ENCODE results near the gene YRDC. TPM values are rescaled to one million over a fixed set of nuclear protein-coding genes. Genes with fewer than 3 reads are reported as not detected.

The YRDC gene
- total and polyA plus RNA-seq, 2 donors (not counting 3 experiments of a cell fraction or from before 2014, with no cell fraction given): 19.2 to 20.5 TPM

GRCh38 chr1:37782491-37782890, 25.5 kb downstream of the YRDC start:
- POLR2A ChIA-PET: no interaction called here
- DNase-seq (ENCODE audit: low read depth, low spot score) (no peak), FAIRE-seq (no peak)
- H3K9me1 ChIP-seq (replicated peaks; ENCODE audit: control insufficient read depth, extremely low read depth, insufficient read depth, low read length): no peaks in the 10 kb centered on the region
- H2AFZ ChIP-seq (ENCODE audit: low read depth, low read length): no peak overlapping the region
- no peak for TF ChIP-seq POLR2AphosphoS5 (IDR thresholded peaks at IDR 0.05; ENCODE audit: insufficient read depth, low read depth, low read length)
- BruUV-seq (replicated peaks): no TSS peak
- no peaks in the 10 kb centered on the region for H4K20me1 ChIP-seq (replicated peaks; ENCODE audit: control insufficient read depth, extremely low read depth, insufficient read depth, low read length)
- no peaks in the 10 kb centered on the region for H3K79me2 ChIP-seq (ENCODE audit: control insufficient read depth, insufficient read depth, low read length)
- H3K4me3 ChIP-seq (replicated peaks in 1 of 3; ENCODE audit: insufficient read depth in 1 of 3, low read depth in 1 of 3, low read length in 3 of 3): no peak overlapping the region
- no peaks in the 10 kb centered on the region for H3K9me3 ChIP-seq (replicated peaks; ENCODE audit: control insufficient read depth, insufficient read depth, low read length)
- H3K4me1 ChIP-seq (ENCODE audit: control insufficient read depth, extremely low read depth, insufficient read depth, low read length): no peaks in the 10 kb centered on the region
- CTCF ChIA-PET: no interaction called here
- H3K9ac ChIP-seq (replicated peaks; ENCODE audit: extremely low read depth, insufficient read depth, low read length): no peak overlapping the region
- no peak overlapping the region for H3K4me2 ChIP-seq (ENCODE audit: insufficient read depth, low read length)
- H3K36me3 ChIP-seq (ENCODE audit: control insufficient read depth in 2 of 2, extremely low read depth in 1 of 2, insufficient read depth in 2 of 2, low read length in 2 of 2): no peaks in the 10 kb centered on the region
- dilution Hi-C loops (cut with MboI; ENCODE audit: extremely low pct_ligation_motif_present, low sequenced_read_pairs): no loop called here
- intact Hi-C loops (cut with micrococcal nuclease): no loop called here
- peaks cover 0 to 2% of the 10 kb centered on the region in 2 experiments for H3K27me3 ChIP-seq (ENCODE audit: control insufficient read depth in 2 of 2, insufficient read depth in 2 of 2, low read length in 2 of 2)
- no peak overlapping the region for H3K27ac ChIP-seq (ENCODE audit: insufficient read depth, low read depth, low read length)

DNA sequence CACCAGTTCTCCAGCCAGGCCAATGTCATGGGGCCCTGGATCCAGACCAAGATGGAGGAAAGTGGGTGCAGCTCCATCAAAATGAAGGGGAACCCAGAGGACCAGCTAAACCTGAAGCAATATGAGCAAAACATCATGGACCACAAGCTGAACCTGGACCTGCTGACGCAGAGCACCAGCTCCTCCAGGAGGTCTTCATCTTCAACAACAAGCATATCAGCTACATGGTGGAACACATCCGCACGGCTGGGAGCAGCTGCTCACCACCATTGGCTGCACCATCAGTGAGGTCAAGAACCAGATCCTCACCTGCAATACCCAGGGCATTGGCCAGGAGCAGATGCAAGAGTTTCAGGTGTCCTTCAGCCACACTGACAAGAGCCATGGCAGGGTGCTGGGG, 29.4 kb downstream of the YRDC start:
- CTCF ChIA-PET: no interaction called here
- no TSS peak for BruUV-seq (replicated peaks)

More for the DNA sequence above, 29.4 kb downstream of the YRDC start:
- POLR2A ChIA-PET: no interaction called here
- DNase-seq (ENCODE audit: low read depth, low spot score) (no peak), FAIRE-seq (no peak)
- H3K4me2 ChIP-seq (ENCODE audit: insufficient read depth, low read length): no peak overlapping the region
- no peaks in the 10 kb centered on the region for H3K9me3 ChIP-seq (replicated peaks; ENCODE audit: control insufficient read depth, insufficient read depth, low read length)
- H4K20me1 ChIP-seq (replicated peaks; ENCODE audit: control insufficient read depth, extremely low read depth, insufficient read depth, low read length): no peaks in the 10 kb centered on the region
- no peaks in the 10 kb centered on the region for H3K9me1 ChIP-seq (replicated peaks; ENCODE audit: control insufficient read depth, extremely low read depth, insufficient read depth, low read length)
- H3K79me2 ChIP-seq (ENCODE audit: control insufficient read depth, insufficient read depth, low read length): no peaks in the 10 kb centered on the region
- intact Hi-C loops (cut with micrococcal nuclease): no loop called here
- H3K4me1 ChIP-seq (ENCODE audit: control insufficient read depth, extremely low read depth, insufficient read depth, low read length): no peaks in the 10 kb centered on the region
- dilution Hi-C loops (cut with MboI; ENCODE audit: extremely low pct_ligation_motif_present, low sequenced_read_pairs): no loop called here
- no peaks in the 10 kb centered on the region for H3K36me3 ChIP-seq (ENCODE audit: control insufficient read depth in 2 of 2, extremely low read depth in 1 of 2, insufficient read depth in 2 of 2, low read length in 2 of 2)
- no peak overlapping the region for H3K27ac ChIP-seq (ENCODE audit: insufficient read depth, low read depth, low read length)
- no peak overlapping the region for H2AFZ ChIP-seq (ENCODE audit: low read depth, low read length)
- TF ChIP-seq, protein P1, sequence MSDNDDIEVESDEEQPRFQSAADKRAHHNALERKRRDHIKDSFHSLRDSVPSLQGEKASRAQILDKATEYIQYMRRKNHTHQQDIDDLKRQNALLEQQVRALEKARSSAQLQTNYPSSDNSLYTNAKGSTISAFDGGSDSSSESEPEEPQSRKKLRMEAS (IDR thresholded peaks at IDR 0.05; ENCODE audit: insufficient read depth, insufficient read length): no peak
- TF ChIP-seq JUN (IDR thresholded peaks at IDR 0.05; ENCODE audit: borderline replicate concordance, insufficient read depth, insufficient read length, low read depth): no peak
- no peak for TF ChIP-seq FOS (IDR thresholded peaks at IDR 0.05; ENCODE audit: borderline replicate concordance, insufficient read depth, low read length)
- TF ChIP-seq EZH2 (IDR thresholded peaks at IDR 0.05; ENCODE audit: borderline replicate concordance, low read depth, low read length, severe bottlenecking): no peak
- TF ChIP-seq GATA2 (IDR thresholded peaks at IDR 0.05; ENCODE audit: insufficient read depth, insufficient read length, low read depth, low read length): no peak
- no peak for TF ChIP-seq POLR2AphosphoS5 (IDR thresholded peaks at IDR 0.05; ENCODE audit: insufficient read depth, low read depth, low read length)
- no peak for TF ChIP-seq POLR2A (IDR thresholded peaks at IDR 0.05; ENCODE audit: low read depth, low read length)
- TF ChIP-seq CTCF (IDR thresholded peaks at IDR 0.05; ENCODE audit: extremely low read depth in 1 of 2, insufficient read depth in 1 of 2, low read depth in 1 of 2, low read length in 2 of 2): no peak
- TF ChIP-seq MYC (IDR thresholded peaks at IDR 0.05; ENCODE audit: low read depth, low read length): no peak
- H3K27me3 ChIP-seq (ENCODE audit: control insufficient read depth in 2 of 2, insufficient read depth in 2 of 2, low read length in 2 of 2): no peaks in the 10 kb centered on the region
- no peak overlapping the region for H3K4me3 ChIP-seq (replicated peaks in 1 of 3; ENCODE audit: insufficient read depth in 1 of 3, low read depth in 1 of 3, low read length in 3 of 3)
- H3K9ac ChIP-seq (replicated peaks; ENCODE audit: extremely low read depth, insufficient read depth, low read length): no peak overlapping the region

All from endothelial cell of umbilical vein (primary cell).